GM18511 (cell line): ENCODE measurements around the gene PHACTR3.

Experiments used
- ATAC-seq: cut with Tn5 transposase; IDR thresholded peaks from one replicate; pipeline ENCODE4 v1.9.1; 2021; ENCODE audit warnings: mild to moderate bottlenecking, moderate library complexity; ENCODE audit not compliant: unreplicated experiment

The PHACTR3 gene

GRCh38 chr20:59809630-59810448, 205.5 kb downstream of the PHACTR3 start:
- no peak for ATAC-seq

GRCh38 chr20:59810449-59811187, 206.3 kb downstream of the PHACTR3 start:
- no peak for ATAC-seq

- ATAC-seq = no peak
These were observed 207.4 kb downstream of the PHACTR3 start for GRCh38 chr20:59811681-59812171.

GRCh38 chr20:59812286-59813125, 208.2 kb downstream of the PHACTR3 start:
- no peak for ATAC-seq

GRCh38 chr20:59813126-59813947, 209.0 kb downstream of the PHACTR3 start:
- no peak for ATAC-seq

- no peak for ATAC-seq
These were observed 209.9 kb downstream of the PHACTR3 start for GRCh38 chr20:59813948-59814839.

GRCh38 chr20:59814840-59815340, 210.6 kb downstream of the PHACTR3 start:
- no peak for ATAC-seq

GRCh38 chr20:59816146-59816738, 211.9 kb downstream of the PHACTR3 start:
- ATAC-seq = no peak

- ATAC-seq = no peak
These were observed 213.1 kb downstream of the PHACTR3 start for GRCh38 chr20:59817406-59817805.

- no peak for ATAC-seq
These were observed 213.7 kb downstream of the PHACTR3 start for GRCh38 chr20:59817846-59818615.

- ATAC-seq = no peak
These were observed 214.6 kb downstream of the PHACTR3 start for GRCh38 chr20:59818911-59819310.

GRCh38 chr20:59819496-59820203, 215.3 kb downstream of the PHACTR3 start:
- no peak for ATAC-seq

GRCh38 chr20:59820204-59821041, 216.1 kb downstream of the PHACTR3 start:
- no peak for ATAC-seq

GRCh38 chr20:59821201-59821600, 216.9 kb downstream of the PHACTR3 start:
- no peak for ATAC-seq

- no peak for ATAC-seq
These were observed 217.4 kb downstream of the PHACTR3 start for GRCh38 chr20:59821788-59822187.

- ATAC-seq = no peak
These were observed 218.1 kb downstream of the PHACTR3 start for GRCh38 chr20:59822291-59823029.
